Fibroblast of pulmonary artery (primary cell): ENCODE measurements around the gene SERPINA4.

ENCODE experiments used
- DNase-seq: peaks from one replicate; pipeline ENCODE4 v3.0.0-alpha.2; 2010; ENCODE audit warnings: low read depth
- H3K4me3 ChIP-seq: replicated peaks from 2 replicates; pipeline ENCODE4 v1.5.1; 2011; ENCODE audit warnings: low read depth, mild to moderate bottlenecking, control low read depth, low read length, moderate library complexity
- CTCF ChIP-seq: IDR thresholded peaks from 2 replicates; pipeline ENCODE4 v1.5.1; 2011; ENCODE audit warnings: mild to moderate bottlenecking, control low read depth, low read length, inconsistent platforms; ENCODE audit errors: missing control alignments

The SERPINA4 gene

DNA sequence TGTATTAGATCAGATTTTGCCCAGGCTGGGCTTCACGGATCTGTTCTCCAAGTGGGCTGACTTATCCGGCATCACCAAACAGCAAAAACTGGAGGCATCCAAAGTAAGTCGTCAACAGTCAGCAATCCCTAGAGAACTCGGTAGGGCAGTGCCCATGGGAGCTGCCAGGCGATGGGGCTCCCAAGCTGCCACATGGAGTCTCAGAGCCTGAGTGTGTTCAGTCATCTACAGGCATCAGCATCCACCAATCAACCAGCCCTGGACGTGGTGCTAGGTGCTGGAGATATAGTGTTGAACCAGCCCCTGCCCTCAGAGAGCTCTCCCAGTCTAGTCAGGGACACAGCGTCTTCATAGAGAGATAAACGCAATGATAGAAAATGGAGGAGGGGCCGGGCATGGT is 6.9 kb downstream of the SERPINA4 start:
- H3K4me3 ChIP-seq: no peak overlapping the region
- TF ChIP-seq CTCF: no peak
- DNase-seq: no peak

DNA sequence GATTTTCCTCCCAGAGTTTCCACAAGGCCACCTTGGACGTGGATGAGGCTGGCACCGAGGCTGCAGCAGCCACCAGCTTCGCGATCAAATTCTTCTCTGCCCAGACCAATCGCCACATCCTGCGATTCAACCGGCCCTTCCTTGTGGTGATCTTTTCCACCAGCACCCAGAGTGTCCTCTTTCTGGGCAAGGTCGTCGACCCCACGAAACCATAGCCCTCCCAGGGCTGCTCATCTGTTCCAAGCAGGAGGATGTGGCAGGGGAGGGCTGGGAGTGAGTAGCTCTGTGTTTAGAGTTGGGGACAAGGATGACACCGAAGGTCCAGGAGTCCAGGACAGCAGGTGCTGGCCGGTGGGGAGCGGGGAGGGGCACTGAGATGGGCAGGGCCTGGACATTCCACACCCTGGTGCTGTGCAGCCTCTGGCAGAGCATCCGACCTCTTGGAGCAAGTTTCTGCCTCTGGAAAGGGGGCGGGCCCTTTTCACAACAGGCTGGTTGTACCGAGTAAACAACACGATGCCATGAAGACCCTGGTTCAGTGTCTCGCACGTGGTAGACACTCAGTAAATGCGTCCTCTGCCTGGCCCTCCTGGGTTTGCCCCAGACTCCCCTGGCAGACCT is 8.2 kb downstream of the SERPINA4 start:
- no peak for DNase-seq
- no peak overlapping the region for H3K4me3 ChIP-seq
- no peak for TF ChIP-seq CTCF

GRCh38 chr14:94570002-94570400 is 8.8 kb downstream of the SERPINA4 start:
- no peak for TF ChIP-seq CTCF
- no peak for DNase-seq
- no peak overlapping the region for H3K4me3 ChIP-seq

GRCh38 chr14:94570440-94570839 is 9.2 kb downstream of the SERPINA4 start:
- H3K4me3 ChIP-seq: no peak overlapping the region
- no peak for DNase-seq
- no peak for TF ChIP-seq CTCF

- TF ChIP-seq CTCF: no peak
- H3K4me3 ChIP-seq: no peak overlapping the region
- peak; percentile 48 for DNase-seq
These were observed 10.2 kb downstream of the SERPINA4 start for GRCh38 chr14:94571395-94571794.

DNA sequence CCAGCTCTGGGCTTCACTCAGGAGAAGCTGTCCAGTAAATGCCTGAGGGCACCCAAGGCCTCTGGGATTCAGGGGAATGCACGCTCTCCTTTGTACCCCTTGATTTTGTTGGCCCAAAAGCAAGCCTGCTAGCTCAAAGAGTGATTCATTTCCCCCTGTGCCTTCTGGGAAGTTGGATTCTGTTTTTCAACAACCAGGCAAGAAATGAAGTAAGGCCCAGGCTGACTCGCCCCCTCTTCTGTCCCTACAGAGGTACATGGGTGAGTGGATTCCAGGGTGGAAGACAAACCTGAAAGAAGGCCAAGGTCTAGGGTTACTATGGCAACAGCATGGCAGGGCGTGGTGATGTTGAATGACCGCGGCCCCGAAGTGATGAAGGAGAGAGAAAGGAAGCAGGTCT is 10.7 kb downstream of the SERPINA4 start:
- no peak overlapping the region for H3K4me3 ChIP-seq
- no peak for TF ChIP-seq CTCF
- peak; percentile 57 for DNase-seq

- H3K4me3 ChIP-seq: no peak overlapping the region
- no peak for DNase-seq
- TF ChIP-seq CTCF: no peak
These were observed 11.5 kb downstream of the SERPINA4 start for GRCh38 chr14:94572637-94573303.
